B cell (primary cell): ENCODE measurements around the gene GLIPR1.

Experiments
- EZH2 ChIP-seq: IDR thresholded peaks from 2 replicates; pipeline ENCODE4 v1.6.1; 2012; ENCODE audit warnings: borderline replicate concordance, low read depth, mild to moderate bottlenecking, moderate library complexity, low read length; ENCODE audit not compliant: insufficient read depth, poor library complexity, severe bottlenecking
- TF ChIP-seq, protein P1 (sequence below): fragments of 200-600 bp; IDR thresholded peaks from one replicate; pipeline ENCODE4 v1.8.0; 2022; ENCODE audit warnings: antibody characterized with exemption, mild to moderate bottlenecking

DNA sequence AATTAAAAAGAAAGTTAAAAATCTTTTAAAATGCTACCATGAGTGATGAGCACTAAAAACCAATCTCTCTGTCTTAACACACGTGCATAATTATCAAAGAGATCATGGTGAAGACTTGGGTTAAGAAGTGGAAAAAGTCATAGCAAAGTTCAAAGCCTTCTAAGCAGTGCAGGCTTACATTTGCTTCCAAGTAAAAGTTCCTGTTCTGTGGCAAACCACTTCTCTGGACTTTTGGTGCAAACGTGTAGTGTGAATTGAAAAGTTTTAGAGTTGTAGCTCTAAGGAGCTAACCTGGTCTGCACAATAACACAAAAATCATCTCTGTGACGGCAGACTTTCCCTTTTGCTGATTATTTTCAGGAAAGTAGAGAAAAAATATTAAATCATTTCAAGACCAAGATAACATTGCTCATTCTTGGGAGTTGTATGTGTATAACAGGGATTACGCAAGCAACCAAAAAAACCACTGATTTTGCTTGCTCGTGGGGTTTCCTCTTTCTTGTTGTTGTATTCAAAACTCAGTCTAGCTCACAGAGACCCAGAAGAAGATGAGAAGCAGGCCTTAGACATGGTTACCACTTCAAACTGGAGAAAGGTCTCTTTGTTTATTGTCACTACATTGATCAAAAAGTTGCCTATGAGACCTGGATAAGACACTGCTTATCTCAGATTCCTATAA, 2.3 kb upstream of the GLIPR1 start:
- TF ChIP-seq, protein P1, sequence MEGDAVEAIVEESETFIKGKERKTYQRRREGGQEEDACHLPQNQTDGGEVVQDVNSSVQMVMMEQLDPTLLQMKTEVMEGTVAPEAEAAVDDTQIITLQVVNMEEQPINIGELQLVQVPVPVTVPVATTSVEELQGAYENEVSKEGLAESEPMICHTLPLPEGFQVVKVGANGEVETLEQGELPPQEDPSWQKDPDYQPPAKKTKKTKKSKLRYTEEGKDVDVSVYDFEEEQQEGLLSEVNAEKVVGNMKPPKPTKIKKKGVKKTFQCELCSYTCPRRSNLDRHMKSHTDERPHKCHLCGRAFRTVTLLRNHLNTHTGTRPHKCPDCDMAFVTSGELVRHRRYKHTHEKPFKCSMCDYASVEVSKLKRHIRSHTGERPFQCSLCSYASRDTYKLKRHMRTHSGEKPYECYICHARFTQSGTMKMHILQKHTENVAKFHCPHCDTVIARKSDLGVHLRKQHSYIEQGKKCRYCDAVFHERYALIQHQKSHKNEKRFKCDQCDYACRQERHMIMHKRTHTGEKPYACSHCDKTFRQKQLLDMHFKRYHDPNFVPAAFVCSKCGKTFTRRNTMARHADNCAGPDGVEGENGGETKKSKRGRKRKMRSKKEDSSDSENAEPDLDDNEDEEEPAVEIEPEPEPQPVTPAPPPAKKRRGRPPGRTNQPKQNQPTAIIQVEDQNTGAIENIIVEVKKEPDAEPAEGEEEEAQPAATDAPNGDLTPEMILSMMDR, result no peak
- TF ChIP-seq EZH2, result no peak
